Neural progenitor cell (in vitro differentiated cells): ENCODE data around the gene MKI67. TPM values are rescaled to one million over a fixed set of nuclear protein-coding genes. Genes with fewer than 3 reads are reported as not detected.

Experiments
- DNase-seq: peaks from one replicate; pipeline ENCODE4 v3.0.0-alpha.2; 2016; ENCODE audit warnings: low spot score
- H2AFZ ChIP-seq: fragments of 200-600 bp; sonication (generic); replicated peaks from 2 replicates; pipeline ENCODE4 v1.6.1; 2016; ENCODE audit warnings: antibody characterized with exemption
- H3F3A ChIP-seq: fragments of 200-600 bp; sonication (generic); 2 replicates; pipeline ENCODE4 v1.6.1; 2016; ENCODE audit warnings: antibody characterized with exemption, low read depth
- H3K27ac ChIP-seq: fragments of 200-600 bp; sonication (generic); 2 replicates; pipeline ENCODE4 v1.5.1; 2016; ENCODE audit warnings: mild to moderate bottlenecking
- H3K27me3 ChIP-seq: fragments of 200-600 bp; sonication (generic); 2 replicates; pipeline ENCODE4 v1.6.1; 2016; ENCODE audit warnings: mild to moderate bottlenecking, moderate library complexity
- H3K36me3 ChIP-seq: fragments of 200-600 bp; sonication (generic); 2 replicates; pipeline ENCODE4 v1.5.1; 2016
- H3K4me1 ChIP-seq: fragments of 200-600 bp; sonication (generic); 2 replicates; pipeline ENCODE4 v1.6.1; 2016; ENCODE audit warnings: mixed run types
- H3K4me2 ChIP-seq: fragments of 200-600 bp; sonication (generic); 2 replicates; pipeline ENCODE4 v1.6.1; 2016
- H3K4me3 ChIP-seq: fragments of 200-600 bp; sonication (generic); 2 replicates; pipeline ENCODE4 v1.5.1; 2016
- H3K79me2 ChIP-seq: fragments of 200-600 bp; sonication (generic); 2 replicates; pipeline ENCODE4 v1.6.1; 2016; ENCODE audit warnings: low read depth
- H3K9ac ChIP-seq: fragments of 200-600 bp; sonication (generic); 2 replicates; pipeline ENCODE4 v1.6.1; 2016
- H3K9me3 ChIP-seq: fragments of 200-600 bp; sonication (generic); 2 replicates; pipeline ENCODE4 v1.5.1; 2016; ENCODE audit warnings: low read depth
- H4K20me1 ChIP-seq: fragments of 200-600 bp; sonication (generic); 2 replicates; pipeline ENCODE4 v1.6.1; 2016; ENCODE audit warnings: low read depth
- H3K27ac Mint-ChIP-seq: 3 replicates; pipeline ENCODE4 v1.8.0; 2021; ENCODE audit warnings: mixed read lengths
- H3K27me3 Mint-ChIP-seq: 2 replicates; pipeline ENCODE4 v1.8.0; 2022; ENCODE audit warnings: low read depth, mild to moderate bottlenecking, inconsistent platforms, moderate library complexity, mixed read lengths; ENCODE audit not compliant: insufficient read depth
- H3K36me3 Mint-ChIP-seq: 3 replicates; pipeline ENCODE4 v1.8.0; 2021; ENCODE audit warnings: mixed read lengths
- H3K4me1 Mint-ChIP-seq: 3 replicates; pipeline ENCODE4 v1.8.0; 2021; ENCODE audit warnings: mixed read lengths
- H3K4me3 Mint-ChIP-seq: 3 replicates; pipeline ENCODE4 v1.8.0; 2021; ENCODE audit warnings: mild to moderate bottlenecking, moderate library complexity, mixed read lengths
- H3K9me3 Mint-ChIP-seq: 3 replicates; pipeline ENCODE4 v1.8.0; 2020; ENCODE audit warnings: mixed read lengths
- EZH2 ChIP-seq: fragments of 200-600 bp; sonication (generic); IDR thresholded peaks from 2 replicates; pipeline ENCODE4 v1.6.1; 2017; ENCODE audit warnings: antibody characterized with exemption, mild to moderate bottlenecking, moderate library complexity
- EZH2phosphoT487 ChIP-seq: fragments of 200-600 bp; sonication (generic); IDR thresholded peaks from 2 replicates; pipeline ENCODE4 v1.6.1; 2017; ENCODE audit warnings: antibody characterized with exemption
- total RNA-seq: library from RNA; depleted of rRNA; stranded (reverse); fragments of >200 nt; gene quantifications from 2 replicates; pipeline ENCODE4 v1.2.3, GENCODE V29; 2015; ENCODE audit warnings: low replicate concordance
- TF ChIP-seq, protein P1 (sequence below): fragments of 200-600 bp; sonication (generic); IDR thresholded peaks from 2 replicates; pipeline ENCODE4 v1.5.1; 2017; ENCODE audit warnings: antibody characterized with exemption, mild to moderate bottlenecking

Gene MKI67
- total RNA-seq, 1 donor from 2014 or later: 65.8 TPM

DNA sequence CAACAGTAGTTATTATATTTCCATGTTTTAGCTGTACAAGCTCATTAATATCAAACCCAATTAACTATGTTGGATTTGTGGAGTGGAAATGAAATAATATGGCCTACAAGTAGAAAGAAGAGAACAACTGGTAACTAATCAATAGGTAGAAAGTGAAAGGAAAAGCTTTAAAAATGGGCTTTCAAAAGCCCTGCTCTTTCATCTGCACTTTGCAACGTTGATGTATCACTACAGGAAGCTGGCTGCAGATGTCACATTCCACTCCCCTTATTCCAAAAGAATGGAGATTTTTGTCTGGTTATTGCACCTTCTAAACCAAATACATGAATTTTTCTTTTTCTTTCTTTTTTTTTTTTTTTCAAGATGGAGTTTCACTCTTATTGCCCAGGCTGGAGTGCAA lies 11.7 kb upstream of the MKI67 start:
- Histone ChIP-seq H3K79me2 (no peaks in the 10 kb centered on the region), H4K20me1 (no peaks in the 10 kb centered on the region), H3K4me1 (no peaks in the 10 kb centered on the region), H3K27ac (no peak overlapping the region), H3F3A (no peaks in the 10 kb centered on the region), H3K9ac (no peak overlapping the region), H2AFZ (no peak overlapping the region), H3K9me3 (no peaks in the 10 kb centered on the region), H3K4me2 (no peak overlapping the region), H3K36me3 (no peaks in the 10 kb centered on the region), H3K27me3 (no peaks in the 10 kb centered on the region), H3K4me3 (no peak overlapping the region)
- TF ChIP-seq, protein P1, sequence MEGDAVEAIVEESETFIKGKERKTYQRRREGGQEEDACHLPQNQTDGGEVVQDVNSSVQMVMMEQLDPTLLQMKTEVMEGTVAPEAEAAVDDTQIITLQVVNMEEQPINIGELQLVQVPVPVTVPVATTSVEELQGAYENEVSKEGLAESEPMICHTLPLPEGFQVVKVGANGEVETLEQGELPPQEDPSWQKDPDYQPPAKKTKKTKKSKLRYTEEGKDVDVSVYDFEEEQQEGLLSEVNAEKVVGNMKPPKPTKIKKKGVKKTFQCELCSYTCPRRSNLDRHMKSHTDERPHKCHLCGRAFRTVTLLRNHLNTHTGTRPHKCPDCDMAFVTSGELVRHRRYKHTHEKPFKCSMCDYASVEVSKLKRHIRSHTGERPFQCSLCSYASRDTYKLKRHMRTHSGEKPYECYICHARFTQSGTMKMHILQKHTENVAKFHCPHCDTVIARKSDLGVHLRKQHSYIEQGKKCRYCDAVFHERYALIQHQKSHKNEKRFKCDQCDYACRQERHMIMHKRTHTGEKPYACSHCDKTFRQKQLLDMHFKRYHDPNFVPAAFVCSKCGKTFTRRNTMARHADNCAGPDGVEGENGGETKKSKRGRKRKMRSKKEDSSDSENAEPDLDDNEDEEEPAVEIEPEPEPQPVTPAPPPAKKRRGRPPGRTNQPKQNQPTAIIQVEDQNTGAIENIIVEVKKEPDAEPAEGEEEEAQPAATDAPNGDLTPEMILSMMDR: no peak
- TF ChIP-seq EZH2phosphoT487: no peak
- Mint-ChIP-seq H3K4me3 (no peak overlapping the region), H3K36me3 (no peaks in the 10 kb centered on the region), H3K27me3 (peaks cover 5% of the 10 kb centered on the region), H3K27ac (no peak overlapping the region), H3K9me3 (no peaks in the 10 kb centered on the region), H3K4me1 (peaks cover 9% of the 10 kb centered on the region)
- DNase-seq: no peak

DNA sequence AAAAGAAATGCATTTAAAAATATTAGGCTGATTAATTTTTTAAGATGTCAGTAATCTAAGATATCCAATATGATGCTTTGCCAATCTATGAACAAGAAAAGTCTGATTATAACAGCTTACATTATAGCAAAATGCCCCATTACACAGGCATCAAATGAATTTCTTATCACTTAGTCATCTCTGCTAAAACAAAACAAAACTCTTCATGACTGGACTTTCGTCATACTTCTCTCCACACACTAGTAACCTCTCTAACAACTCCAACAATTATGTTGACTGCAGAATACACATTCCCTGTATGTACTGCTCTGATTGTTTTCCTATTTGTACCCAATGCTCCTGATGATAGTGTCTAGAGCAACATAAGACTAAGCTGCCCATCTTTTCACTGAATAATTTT lies 3.8 kb upstream of the MKI67 start:
- no peak overlapping the region for H3K4me2 ChIP-seq
- H3F3A ChIP-seq: no peaks in the 10 kb centered on the region
- Mint-ChIP-seq H3K4me3 (no peak overlapping the region), H3K36me3 (no peaks in the 10 kb centered on the region), H3K4me1 (peaks cover 8% of the 10 kb centered on the region), H3K27me3 (peaks cover 2% of the 10 kb centered on the region), H3K27ac (no peak overlapping the region), H3K9me3 (no peaks in the 10 kb centered on the region)
- no peak for TF ChIP-seq EZH2phosphoT487
- TF ChIP-seq EZH2: no peak
- TF ChIP-seq, protein P1: no peak
- H3K27me3 ChIP-seq: peaks cover 8% of the 10 kb centered on the region
- peaks cover 8% of the 10 kb centered on the region for H3K4me1 ChIP-seq
- no peak overlapping the region for H3K4me3 ChIP-seq
- peaks cover 4% of the 10 kb centered on the region for H4K20me1 ChIP-seq
- peaks cover 11% of the 10 kb centered on the region for H3K79me2 ChIP-seq
- H2AFZ ChIP-seq: no peak overlapping the region
- no peaks in the 10 kb centered on the region for H3K9me3 ChIP-seq
- no peaks in the 10 kb centered on the region for H3K36me3 ChIP-seq
- H3K9ac ChIP-seq: no peak overlapping the region
- no peak for DNase-seq
- H3K27ac ChIP-seq: no peak overlapping the region

DNA sequence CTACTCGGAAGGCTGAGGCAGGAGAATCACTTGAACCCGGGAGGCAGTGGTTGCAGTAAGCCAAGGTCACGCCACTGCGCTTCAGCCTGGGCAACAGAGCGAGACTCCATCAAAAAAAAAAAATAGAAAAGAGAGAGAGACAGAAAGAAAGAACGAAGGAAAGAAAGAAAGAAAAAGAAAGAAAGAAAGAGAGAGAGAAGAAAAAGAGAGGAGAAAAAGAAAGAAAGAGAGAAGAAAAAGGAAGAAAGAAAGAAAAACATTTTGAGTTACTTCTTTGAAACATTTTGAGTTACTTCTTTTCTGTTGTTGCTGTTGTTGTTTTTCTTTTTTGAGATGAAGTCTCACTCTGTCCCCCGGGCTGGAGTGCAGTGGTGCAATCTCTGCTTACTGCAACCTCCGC lies 2.4 kb upstream of the MKI67 start:
- no peak overlapping the region for H3K27ac ChIP-seq
- H3K36me3 ChIP-seq: peaks cover under 1% of the 10 kb centered on the region
- peaks cover 23% of the 10 kb centered on the region for H3K4me1 ChIP-seq
- H3K27me3 Mint-ChIP-seq: peaks cover 4% of the 10 kb centered on the region
- no peak overlapping the region for H3K27ac Mint-ChIP-seq
- no peak for DNase-seq
- H3K36me3 Mint-ChIP-seq: peaks cover 8% of the 10 kb centered on the region
- H3K4me3 ChIP-seq: no peak overlapping the region
- H3K9ac ChIP-seq: no peak overlapping the region
- H3K4me1 Mint-ChIP-seq: peaks cover 23% of the 10 kb centered on the region
- peaks cover 8% of the 10 kb centered on the region for H3K27me3 ChIP-seq
- no peak overlapping the region for H2AFZ ChIP-seq
- no peak overlapping the region for H3K4me3 Mint-ChIP-seq
- H3K9me3 Mint-ChIP-seq: no peaks in the 10 kb centered on the region
- TF ChIP-seq, protein P1: no peak
- TF ChIP-seq EZH2phosphoT487: no peak
- H3K9me3 ChIP-seq: no peaks in the 10 kb centered on the region
- H3K4me2 ChIP-seq: no peak overlapping the region
- peaks cover 18% of the 10 kb centered on the region for H4K20me1 ChIP-seq
- H3K79me2 ChIP-seq: peaks cover 25% of the 10 kb centered on the region
- H3F3A ChIP-seq: no peaks in the 10 kb centered on the region
